Activated CD8-positive, alpha-beta memory T cell treated with anti-CD3 and anti-CD28 coated beads, Interleukin-2, amount 50 U/mL, for 4 hours (primary cell): ENCODE measurements around the gene COL1A1.

Experiments
- DNase-seq: peaks from one replicate; pipeline ENCODE4 v3.0.0-alpha.2; 2020

Gene COL1A1

GRCh38 chr17:50199803-50200456 is 1.5 kb downstream of the COL1A1 start:
- peak; percentile 64 for DNase-seq

- DNase-seq, result no peak
These were observed 2.1 kb downstream of the COL1A1 start for GRCh38 chr17:50199211-50199802.

GRCh38 chr17:50198026-50198669 is 3.3 kb downstream of the COL1A1 start:
- DNase-seq, result peak; percentile 63

GRCh38 chr17:50196826-50197225 is 4.6 kb downstream of the COL1A1 start:
- no peak for DNase-seq

GRCh38 chr17:50196036-50196435 is 5.4 kb downstream of the COL1A1 start:
- DNase-seq, result no peak

- DNase-seq, result no peak
These were observed 6.2 kb downstream of the COL1A1 start for GRCh38 chr17:50194934-50195865.

- DNase-seq, result no peak
These were observed 7.1 kb downstream of the COL1A1 start for GRCh38 chr17:50194140-50194933.

GRCh38 chr17:50192618-50193291 is 8.7 kb downstream of the COL1A1 start:
- no peak for DNase-seq

- no peak for DNase-seq
These were observed 9.2 kb downstream of the COL1A1 start for GRCh38 chr17:50192144-50192617.

GRCh38 chr17:50191359-50192143 is 9.9 kb downstream of the COL1A1 start:
- DNase-seq, result no peak

- no peak for DNase-seq
These were observed 10.7 kb downstream of the COL1A1 start for GRCh38 chr17:50190603-50191358.

GRCh38 chr17:50190293-50190602 is 11.2 kb downstream of the COL1A1 start:
- no peak for DNase-seq

- no peak for DNase-seq
These were observed 11.7 kb downstream of the COL1A1 start for GRCh38 chr17:50189550-50190292.

GRCh38 chr17:50188921-50189549 is 12.4 kb downstream of the COL1A1 start:
- DNase-seq, result no peak

GRCh38 chr17:50188531-50188920 is 12.9 kb downstream of the COL1A1 start:
- DNase-seq, result no peak

GRCh38 chr17:50187751-50188530 is 13.5 kb downstream of the COL1A1 start:
- no peak for DNase-seq

- no peak for DNase-seq
These were observed 14.1 kb downstream of the COL1A1 start for GRCh38 chr17:50187394-50187725.

- DNase-seq, result no peak
These were observed 14.6 kb downstream of the COL1A1 start for GRCh38 chr17:50186661-50187393.
